Daoy (cell line): ENCODE measurements around the gene HOXC13. TPM values are rescaled to one million over a fixed set of nuclear protein-coding genes. Genes with fewer than 3 reads are reported as not detected.

Source experiments
- DNase-seq: peaks from one replicate; pipeline ENCODE4 v3.0.0-alpha.2; 2015; ENCODE audit warnings: low read depth
- total RNA-seq: library from RNA; depleted of rRNA; stranded (reverse); fragments of >200 nt; shearing (Covaris generic); gene quantifications from 2 replicates; pipeline ENCODE4 v1.2.3, GENCODE V29; 2014

Gene HOXC13
- total RNA-seq, 1 experiment from 2014 or later: 2.5 TPM

DNA sequence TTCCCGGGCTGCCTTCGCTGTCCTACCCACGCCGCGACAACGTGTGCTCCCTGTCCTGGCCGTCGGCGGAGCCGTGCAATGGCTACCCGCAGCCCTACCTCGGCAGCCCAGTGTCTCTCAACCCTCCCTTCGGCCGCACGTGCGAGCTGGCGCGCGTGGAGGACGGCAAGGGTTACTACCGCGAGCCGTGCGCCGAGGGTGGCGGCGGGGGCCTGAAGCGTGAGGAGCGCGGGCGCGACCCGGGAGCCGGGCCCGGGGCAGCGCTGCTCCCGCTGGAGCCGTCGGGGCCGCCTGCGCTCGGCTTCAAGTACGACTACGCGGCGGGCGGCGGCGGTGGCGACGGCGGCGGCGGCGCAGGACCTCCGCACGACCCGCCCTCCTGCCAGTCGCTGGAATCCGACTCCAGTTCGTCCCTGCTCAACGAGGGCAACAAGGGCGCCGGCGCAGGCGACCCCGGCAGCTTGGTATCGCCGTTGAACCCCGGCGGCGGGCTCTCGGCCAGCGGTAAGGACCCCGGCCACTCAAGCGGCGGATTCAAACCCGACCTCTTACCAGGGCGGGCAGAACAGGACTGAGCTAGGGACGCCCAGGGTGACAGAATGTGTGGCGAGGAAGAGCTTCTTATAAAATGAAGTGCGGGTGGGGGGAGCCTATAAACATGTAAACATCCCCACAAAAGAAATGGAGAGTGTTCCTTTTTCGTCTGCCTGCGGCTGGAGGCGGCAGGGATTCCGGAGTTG lies 16.6 kb downstream of the HOXC13 start:
- DNase-seq: peak; percentile 59

DNA sequence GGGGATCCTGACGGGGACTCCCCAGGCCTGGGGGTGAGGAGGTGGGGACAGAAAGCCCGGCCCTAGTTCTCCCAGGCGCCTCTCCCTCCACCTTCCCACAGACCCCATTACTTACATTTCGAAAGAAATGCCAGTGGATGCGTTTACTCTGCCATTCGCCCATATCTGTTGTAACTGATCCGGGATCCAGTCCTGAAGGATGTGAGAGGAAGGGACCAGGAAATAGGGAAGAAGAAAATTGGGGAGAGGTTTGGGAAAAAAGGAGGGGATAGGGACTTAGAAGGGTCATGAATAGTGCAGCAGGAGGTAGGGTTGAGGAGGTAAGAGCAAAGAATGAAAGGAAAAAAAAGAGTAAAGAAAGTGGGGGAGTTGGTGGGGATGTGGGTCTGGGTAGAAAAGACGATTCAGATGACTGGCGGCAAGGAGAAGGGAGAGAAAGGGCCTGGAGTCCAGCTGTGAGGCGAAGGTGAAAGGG lies 17.2 kb downstream of the HOXC13 start:
- no peak for DNase-seq

DNA sequence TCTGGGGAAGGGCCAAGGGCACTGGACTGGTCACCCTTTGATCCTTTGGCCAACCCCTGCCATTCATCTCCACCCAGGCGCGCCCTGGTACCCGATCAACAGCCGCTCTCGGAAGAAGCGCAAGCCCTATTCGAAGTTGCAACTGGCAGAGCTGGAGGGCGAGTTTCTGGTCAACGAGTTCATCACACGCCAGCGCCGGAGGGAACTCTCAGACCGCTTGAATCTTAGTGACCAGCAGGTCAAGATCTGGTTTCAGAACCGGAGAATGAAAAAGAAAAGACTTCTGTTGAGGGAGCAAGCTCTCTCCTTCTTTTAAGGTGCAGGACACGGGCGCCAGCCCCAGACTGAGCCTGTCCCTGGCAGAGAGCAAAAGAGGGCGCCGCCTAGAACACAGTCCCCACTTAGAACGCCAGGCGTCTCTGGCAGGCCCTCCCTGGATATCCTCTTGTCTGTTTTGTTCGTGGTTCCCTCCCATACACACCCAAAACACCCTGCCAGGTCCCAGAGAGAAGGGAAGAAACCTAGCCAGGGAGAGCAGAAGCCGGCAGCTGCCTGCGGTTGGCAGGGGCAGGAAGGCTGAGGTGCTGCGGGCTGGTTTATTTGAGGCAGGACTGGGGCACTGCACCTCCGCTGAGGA lies 17.7 kb downstream of the HOXC13 start:
- no peak for DNase-seq

DNA sequence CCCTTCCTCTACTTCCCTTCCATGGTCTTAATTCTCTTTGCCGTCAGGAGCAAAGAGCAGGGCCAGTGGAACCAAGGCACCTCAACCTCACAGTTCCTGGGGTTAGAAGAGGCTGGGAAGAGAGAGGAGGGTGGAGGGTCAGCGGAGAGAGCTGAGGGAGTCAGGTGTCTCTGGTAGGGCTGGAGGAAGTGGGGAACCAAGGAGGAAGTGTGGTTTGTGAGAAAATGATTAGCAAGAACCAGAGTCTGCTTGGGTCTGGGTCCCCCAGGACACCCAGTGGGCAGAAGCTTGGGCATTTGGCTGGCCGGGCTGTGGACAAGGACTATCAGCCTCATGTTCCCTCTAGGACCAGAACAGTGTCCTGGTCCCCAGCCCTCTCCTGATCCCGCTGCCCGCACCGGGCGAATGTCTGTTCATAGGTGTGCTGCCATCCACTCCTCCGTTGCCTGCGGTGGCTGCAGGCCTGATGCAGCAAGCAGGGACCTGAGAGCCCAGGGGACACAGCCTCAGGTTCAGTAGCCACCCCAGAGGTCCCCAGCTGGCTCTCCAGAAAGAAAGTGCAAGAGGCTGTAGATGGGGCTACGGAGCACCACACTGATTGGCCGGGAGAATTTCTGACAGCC lies 18.4 kb downstream of the HOXC13 start:
- DNase-seq: no peak

DNA sequence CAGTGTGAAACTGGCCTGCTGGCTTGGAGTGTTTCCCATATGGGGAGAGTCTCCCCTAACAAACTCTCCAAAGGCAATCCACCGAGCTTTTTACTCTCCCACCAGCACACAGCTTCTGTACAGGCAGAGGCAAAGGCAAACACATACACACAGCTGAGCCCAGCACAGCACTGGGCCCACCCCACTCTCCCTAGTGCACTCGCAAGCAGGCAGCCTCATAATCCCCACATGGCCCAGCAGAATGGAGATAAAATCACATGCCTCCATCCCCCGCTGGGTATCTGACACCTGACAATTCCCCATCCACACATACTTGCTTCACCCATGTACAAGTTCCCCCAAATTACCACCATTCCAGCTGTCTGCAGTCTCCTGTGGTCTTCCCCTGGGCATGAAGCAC lies 19.5 kb downstream of the HOXC13 start:
- no peak for DNase-seq

DNA sequence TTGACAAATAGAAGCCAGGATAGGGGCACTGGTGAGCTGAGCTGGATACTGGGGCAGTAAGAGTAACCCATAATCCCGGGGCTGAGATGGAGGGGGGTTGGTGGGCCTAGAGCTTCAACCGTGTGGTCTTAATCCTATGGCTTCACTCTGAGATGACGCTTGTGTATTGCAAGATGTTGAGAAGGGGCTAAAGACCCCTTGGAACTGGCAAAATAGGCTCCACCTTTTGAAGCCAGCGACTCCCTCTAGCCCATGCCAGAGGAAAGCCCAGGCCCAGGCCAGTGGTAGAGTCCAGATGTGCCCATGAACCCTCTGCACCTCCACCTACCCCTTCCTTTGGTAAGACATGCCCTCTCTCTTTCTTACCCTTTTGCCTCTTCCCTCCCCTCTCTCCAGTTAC lies 20.7 kb downstream of the HOXC13 start:
- no peak for DNase-seq

DNA sequence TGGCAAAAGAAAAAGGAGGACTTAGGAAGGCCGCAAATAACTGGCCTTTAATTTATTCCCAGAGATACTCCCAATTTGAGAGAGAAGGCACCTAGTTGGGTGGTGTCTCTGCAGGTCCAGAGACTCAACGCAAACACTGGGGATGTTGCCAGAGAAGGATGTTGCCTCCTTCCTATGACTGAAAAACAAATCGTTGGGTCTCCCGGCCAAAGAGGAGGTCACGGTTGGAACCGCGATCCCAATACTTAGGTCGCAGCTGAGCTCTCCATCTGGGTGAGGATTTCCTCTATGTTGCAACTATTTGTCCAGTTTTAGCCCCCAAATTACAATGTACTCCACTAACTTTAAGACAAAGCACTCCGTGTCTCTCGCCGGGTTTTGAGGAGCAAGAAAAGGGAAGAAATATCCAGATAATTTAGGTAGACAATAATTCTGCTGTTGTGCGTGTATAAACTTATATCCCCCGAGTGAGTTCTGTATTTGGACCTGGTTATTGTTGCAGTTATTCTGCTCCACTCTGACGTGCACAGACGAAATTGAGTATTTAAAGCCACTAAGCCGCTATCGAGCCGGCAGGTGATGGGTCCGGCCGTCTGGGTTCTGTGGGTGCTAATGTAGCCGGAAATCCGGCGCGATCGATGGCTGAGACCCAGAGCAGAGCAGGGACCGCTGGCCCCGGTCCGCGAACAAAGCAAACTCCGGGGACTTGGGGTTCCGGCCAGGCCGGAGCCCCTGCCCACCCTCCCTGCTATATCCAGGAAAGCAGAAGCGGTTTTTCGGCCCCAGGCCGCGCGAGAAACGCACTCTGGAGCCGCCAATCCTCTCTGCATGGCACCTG lies 21.8 kb downstream of the HOXC13 start:
- DNase-seq: no peak

DNA sequence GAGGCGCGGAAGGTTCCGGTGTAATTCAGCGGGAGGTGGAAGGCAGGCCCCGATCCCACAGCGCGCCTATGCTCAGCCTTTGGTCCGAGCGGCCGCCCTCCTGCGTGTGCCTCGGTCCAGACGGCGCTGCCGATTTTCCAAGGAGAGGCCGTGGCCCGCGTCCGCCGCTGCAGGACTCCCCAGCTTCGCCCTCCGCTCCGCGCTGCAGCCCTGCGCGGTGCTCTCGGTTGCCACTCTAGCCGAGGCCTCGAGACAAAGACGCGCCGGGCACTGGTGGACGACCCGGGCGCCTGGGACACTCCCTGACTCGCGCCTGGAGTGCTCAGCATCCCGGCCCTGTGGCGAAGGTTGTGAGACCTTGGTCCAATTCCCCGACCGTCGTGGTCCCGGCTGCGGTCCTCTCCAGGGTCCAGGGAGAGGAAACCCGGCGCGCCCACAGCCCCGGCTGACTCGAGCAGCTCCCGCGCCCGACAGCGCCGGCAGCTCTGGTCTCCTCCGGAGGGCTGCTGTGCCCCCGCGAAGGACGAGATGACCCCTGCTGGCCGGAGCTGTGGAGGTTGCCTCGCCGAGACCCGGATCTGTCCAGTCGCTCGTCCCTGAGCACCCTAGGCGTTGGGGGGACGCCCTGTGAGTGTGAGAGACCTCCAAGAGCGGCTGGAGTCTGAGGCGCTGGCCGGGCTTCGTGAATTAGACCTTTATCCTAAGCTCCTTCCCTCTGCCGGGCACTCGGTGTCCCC lies 22.6 kb downstream of the HOXC13 start:
- DNase-seq: no peak

DNA sequence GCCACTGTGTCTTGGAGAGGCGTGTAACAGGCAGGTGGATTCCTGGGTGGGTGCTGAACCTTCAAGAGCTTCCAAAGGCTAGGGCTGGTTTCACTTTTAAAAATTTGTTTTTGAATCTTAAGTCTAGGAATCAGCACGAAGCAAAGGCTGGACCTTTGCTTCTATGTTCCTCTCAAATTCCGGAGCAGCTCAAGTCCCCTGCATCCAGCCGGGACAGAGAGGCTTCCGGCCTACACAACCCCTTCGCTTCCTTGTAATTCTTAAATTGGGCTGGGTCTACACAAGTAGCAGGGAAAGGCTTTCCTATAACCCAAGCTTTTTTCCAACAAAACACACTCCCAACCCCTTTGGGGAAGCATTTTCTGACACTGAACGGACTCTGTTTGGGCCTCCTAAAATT lies 24.4 kb downstream of the HOXC13 start:
- DNase-seq: no peak

DNA sequence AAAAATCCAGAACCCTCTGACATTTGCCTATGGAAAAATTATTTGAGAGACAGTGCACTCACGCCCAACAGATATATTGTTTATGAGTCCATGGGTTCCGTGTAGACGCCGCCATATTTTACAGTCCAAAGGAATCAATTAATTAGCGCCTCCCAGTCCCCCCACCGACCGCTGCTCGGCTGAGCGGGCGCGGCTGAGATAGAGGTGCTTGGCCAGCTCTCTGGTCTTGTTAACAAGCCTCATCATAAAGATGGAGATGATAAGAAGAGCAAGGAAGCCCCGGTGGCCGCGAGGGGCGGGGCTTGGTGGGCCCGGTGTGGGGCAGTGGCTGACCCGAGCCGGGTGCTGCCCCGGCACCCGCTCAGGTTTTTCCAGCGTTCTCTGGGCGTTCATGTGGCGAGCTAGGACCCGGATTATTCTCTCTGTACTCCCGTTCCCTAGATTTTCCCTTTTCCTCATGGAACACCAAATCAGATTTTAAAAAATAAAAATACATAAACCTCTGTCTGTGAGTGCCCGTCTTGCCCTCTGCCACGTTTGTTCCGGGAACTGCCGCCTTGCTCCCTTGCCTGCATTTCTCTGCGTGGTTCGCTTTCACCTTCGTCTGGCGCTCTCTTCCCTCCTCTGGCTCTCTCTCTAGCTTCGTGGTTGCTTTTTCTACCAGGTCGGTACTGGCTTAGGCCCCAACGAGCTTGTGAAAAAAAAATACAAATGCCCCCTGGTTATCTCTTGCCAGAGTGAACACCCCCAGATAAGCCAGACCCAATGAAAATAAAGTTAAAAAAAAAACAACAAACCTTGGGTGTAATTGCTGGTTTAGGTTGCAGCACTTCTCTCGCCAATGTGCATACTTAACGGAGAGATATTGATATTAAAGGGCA lies 25.0 kb downstream of the HOXC13 start:
- DNase-seq: no peak

DNA sequence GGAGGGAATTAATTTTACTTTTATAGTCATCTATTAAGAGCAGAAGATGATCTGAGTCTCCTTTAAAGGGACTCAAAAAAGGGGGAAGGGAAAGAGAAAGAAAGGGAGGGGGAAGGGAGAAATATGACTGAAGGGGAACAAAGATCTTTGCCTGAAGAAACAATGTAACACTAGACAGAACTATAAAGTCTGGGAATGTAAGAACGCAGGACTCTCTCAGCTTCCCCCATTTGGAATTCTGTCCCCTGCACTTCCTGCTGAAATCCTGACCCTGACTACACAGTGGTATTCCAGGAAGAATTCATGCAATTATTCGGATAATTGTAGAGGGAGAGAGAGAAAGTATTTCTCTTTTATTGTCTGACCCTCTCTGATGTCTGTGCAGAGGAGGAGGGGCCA lies 25.7 kb downstream of the HOXC13 start:
- no peak for DNase-seq

DNA sequence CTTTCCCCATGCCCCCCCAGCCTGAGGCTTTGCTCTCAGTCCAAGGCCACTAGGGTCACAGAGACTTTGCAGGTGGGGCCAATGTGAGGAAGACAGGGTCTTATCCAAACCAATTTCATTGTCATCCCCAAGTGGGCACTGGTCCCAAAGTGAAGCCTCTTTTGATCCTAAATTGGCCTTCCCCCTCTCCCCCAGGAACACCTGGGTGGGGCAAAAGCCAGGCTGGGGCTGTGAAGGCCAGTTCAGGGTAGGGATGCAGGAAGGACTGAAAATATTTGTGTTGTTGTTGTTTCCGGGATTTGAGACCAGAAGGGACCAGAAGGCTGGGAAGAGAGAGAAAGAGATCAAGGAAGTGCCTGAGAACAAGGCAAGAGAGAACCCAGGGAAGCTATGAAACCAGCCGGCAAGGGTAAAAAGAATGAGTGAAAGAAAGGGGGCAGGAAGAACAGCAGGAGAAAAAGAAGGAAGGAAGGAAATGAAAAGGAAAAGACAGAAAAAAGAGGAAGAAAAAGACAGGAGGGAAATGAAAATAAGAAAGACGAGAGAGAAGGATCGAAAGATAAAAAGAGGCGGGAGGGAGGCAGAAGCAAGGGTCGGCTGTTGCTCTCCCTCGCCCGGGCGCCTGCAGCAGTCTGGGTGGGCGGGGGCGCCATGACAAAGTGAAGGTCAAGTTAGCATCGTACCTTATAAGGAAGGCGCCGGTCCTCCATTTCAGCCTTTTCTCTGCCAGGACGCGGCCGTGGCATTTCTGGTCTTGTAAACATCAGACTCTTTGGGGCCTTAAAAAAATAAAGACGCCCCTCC lies 26.9 kb downstream of the HOXC13 start:
- peak; percentile 66 for DNase-seq

DNA sequence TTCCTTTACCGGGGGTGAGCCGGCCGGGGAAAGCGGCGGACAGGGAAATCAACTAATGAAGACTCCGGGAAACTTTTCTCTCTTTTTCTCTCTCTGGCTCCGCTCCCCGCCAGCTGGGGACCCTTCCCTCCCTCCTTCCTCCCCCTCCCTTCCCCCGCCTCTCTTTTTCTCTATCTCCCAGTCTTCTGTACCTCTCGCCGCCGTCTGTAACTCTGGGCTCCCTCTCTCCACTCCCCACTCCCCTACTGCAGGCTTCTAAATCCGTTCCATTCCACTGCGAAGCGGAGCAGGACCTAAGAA lies 27.4 kb downstream of the HOXC13 start:
- no peak for DNase-seq

DNA sequence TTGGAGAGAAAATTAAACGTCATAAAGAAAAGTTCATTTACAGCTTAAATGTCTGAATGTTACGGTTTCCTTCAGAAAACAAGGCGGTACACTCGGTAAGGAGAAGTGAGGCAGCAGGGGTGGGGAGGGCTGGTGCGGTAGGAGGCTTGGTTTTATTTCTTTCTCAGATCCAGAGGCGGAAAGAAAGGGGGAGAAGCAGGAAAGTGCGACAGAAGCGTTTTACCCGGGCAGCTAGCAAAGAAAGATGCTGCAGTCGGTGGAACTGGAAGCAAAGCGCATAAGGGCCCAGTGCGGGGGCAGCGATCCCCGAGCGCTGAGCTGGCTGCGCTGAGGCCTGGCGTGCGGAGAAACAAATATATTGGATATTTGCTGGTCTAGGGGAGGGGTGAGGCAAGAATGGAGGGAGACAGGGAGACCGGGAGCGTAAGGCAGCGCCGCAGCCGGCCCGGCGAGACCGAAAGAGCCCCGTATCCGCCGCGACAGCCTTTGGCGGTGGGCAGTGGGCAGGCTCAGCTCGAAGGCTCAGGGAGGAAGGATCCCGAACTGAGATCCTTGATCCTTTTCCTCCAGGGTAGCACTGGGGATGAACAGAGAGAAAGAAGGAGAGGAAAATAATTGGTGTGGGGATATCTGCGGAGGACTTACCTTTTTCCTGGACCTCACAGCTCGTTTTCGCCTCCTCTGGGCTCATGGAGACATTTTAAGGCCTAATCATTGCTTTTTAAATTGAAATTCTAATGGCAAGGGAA lies 27.9 kb downstream of the HOXC13 start:
- DNase-seq: no peak

DNA sequence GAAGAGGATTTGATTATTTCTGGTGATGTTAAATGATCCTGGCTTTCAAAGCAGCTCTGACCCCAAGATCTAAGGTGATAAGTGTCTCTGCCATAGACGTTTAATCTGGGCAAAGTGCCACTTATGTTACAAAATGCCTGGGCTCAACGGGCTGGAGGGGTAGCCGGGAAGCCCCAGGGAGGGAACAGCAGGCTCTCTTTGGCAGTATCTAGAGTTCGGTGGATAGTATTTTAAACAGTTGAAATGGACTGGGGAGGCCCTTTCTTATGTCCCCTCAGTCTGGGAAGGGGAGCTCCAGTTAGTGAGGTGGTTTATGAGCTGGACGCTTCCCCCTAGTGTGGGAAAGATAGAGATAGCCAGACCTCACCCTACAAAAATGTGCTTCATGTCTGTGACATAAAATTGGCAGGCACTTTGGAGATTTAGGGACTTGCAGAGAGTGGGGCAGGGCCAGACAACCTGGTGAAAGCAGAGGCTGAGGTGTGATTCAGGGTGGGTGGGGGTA lies 28.8 kb downstream of the HOXC13 start:
- DNase-seq: no peak

DNA sequence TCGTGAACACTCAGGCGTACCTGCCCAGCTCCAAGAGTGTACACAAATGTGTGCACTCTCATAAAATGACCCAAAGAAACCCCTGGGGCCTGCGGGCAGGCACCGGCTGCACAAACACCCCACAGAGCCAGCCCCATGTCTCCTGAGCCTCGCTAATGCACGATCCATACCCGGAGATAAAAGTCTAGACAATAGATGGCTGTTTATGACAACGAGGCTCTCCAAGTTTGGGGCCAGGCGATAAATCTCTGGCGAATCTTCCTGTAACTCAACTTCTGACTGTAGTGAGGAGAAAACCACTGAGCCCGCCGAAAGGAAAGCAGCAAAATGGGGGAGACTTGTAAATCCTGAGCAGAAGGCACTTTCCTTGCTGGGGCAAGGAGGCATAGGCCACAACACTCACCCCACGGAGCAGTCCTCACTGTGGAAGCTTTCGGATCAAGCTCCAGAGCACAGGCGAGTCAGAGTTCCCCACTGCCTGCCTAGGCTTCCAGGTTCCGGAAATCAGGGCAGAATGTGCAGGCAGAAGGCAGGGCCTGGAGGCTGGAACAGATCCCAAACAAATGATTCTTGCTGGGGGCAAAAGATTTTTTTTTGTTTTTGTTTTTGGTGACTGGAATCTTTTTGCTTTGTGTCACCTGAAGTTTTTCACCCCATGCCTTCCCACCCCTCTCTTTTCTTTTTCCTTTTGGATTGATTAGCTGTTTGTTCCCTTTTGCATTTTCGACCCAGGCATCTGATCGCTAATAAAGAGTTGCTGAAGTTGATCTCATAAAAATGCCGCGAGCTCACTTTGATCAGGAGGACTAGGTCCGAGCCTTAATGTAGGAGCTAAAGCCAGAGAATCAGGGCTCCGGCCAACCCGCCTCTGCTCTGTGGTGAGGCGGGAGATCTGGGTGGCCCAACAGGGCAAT lies 29.8 kb downstream of the HOXC13 start:
- DNase-seq: no peak

DNA sequence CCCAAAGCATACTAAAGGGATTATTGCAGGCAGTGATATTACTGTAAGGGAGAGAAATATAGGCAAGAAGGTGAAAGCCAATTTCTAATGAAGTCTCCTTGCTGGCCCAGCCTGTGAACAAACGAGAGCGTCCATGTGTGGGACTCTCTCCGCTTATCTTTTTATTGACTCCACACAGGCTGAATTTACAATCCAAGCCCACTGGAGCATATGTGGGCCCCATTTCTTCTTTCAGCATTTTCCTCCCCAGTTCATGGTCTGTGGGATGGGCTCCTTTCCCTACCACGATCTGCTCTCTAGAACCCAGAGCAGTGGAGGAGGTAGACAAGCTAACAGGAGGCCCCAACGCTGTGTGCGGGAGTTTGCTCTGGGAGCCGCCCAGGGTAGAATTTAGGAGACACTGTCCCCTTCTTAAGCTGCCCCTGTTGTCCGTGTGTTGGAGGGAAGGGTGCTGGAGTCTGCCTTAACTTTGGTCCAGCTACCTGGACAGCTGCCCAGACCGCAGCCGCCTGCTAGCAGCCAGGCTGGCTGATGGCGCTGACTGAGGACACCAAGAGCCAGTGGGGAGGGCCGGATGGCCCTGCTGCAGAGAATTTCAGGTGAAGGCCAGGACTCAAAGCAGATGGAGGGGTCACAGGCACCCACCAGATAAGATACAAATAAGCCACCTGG lies 31.1 kb downstream of the HOXC13 start:
- no peak for DNase-seq
